Suprapubic skin (tissue), 4 donors: ENCODE data around the gene LRP6. TPM values are rescaled to one million over a fixed set of nuclear protein-coding genes. Genes with fewer than 3 reads are reported as not detected.

Experiments used
- DNase-seq, 2 donors: peaks; one replicate each; pipeline ENCODE4 v3.0.0-alpha.2; 2019; ENCODE audit warnings: low spot score in 2 of 2
- H3K27ac ChIP-seq: fragments of 200-600 bp; sonication (generic); one replicate; pipeline ENCODE4 v1.5.1; 2019
- H3K27me3 ChIP-seq: fragments of 200-600 bp; sonication (generic); one replicate; pipeline ENCODE4 v1.5.1; 2019
- H3K36me3 ChIP-seq: fragments of 200-600 bp; sonication (generic); one replicate; pipeline ENCODE4 v1.5.1; 2019
- H3K4me1 ChIP-seq: fragments of 200-600 bp; sonication (generic); one replicate; pipeline ENCODE4 v1.5.1; 2019
- H3K4me3 ChIP-seq: fragments of 200-600 bp; sonication (generic); one replicate; pipeline ENCODE4 v1.5.1; 2019; ENCODE audit warnings: mild to moderate bottlenecking
- H3K9me3 ChIP-seq: fragments of 200-600 bp; sonication (generic); one replicate; pipeline ENCODE4 v1.5.1; 2019
- EP300 ChIP-seq: sonication (generic); formaldehyde crosslinking; IDR thresholded peaks from one replicate; pipeline ENCODE4 v1.6.1; 2017; ENCODE audit warnings: antibody characterized with exemption
- POLR2A ChIP-seq, 2 donors: fragments of 450-650 bp; IDR thresholded peaks; one replicate each; pipeline ENCODE4 v1.6.1; 2017; ENCODE audit warnings: antibody characterized with exemption in 2 of 2, mild to moderate bottlenecking in 2 of 2, moderate library complexity in 2 of 2
- POLR2AphosphoS5 ChIP-seq, 3 donors: sonication (generic); formaldehyde crosslinking; IDR thresholded peaks; one replicate each; pipeline ENCODE4 v1.6.1; 2017; ENCODE audit warnings: antibody characterized with exemption in 3 of 3
- WGBS: methylation state at CpG from one replicate; pipeline ENCODE4 v1.1.5; 2018; 5-methylcytosine and 5-hydroxymethylcytosine counted together
- total RNA-seq, 4 donors: library from RNA; depleted of rRNA; stranded (reverse); fragments of >200 nt; gene quantifications; one replicate each; pipeline ENCODE4 v1.1.0, GENCODE V29; 2016
- TF ChIP-seq, protein P1 (sequence below), 2 donors: fragments of 200-600 bp in 1 of 2; fragments of 450-650 bp in 1 of 2; sonication (generic) in 1 of 2; IDR thresholded peaks; one replicate each; pipeline ENCODE4 v1.5.1; 2016 to 2019; ENCODE audit warnings: antibody characterized with exemption in 2 of 2, mild to moderate bottlenecking in 1 of 2, moderate library complexity in 1 of 2

Gene LRP6
- total RNA-seq, 4 donors from 2014 or later: 13.3 to 39.9 (median 33.9) TPM

DNA sequence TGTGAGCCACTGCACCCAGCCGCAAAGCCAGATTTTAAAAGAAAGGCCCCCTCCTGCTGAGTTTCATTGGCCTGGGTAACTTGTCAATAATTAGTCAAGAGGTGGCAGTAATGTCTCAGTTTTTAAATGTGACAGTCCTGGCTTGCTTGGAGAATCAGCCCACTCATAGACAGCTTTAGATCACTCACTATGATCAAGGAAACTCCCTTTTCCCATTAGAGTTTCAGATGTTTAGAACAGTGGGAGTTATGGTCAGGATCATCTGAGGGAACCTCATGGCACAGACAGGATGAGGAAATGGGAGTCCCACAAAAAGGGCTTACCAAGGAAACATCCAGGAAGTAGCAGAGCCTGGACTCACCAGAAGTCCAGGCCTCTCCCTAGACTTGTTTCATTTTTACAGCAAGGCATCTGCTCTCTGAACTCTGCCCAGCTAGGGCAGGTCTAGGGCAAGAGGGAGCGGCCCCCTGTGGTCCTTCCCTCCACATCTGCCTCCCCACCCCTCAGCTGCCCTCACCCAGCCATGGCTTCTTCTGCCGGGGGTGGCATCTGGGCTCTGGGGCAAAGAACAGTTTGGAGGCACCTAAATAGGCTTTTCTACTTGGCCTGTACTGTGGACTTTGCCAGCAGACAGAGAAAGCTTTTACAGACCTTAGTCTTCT, 184.9 kb downstream of the LRP6 start:
- 76% methylated on average over 3 of the region's 3 CpGs for WGBS
- DNase-seq: no peak
- Histone ChIP-seq H3K4me1 (peaks cover 2% of the 10 kb centered on the region), H3K9me3 (no peaks in the 10 kb centered on the region), H3K36me3 (no peaks in the 10 kb centered on the region), H3K4me3 (no peak overlapping the region), H3K27ac (no peak overlapping the region), H3K27me3 (no peaks in the 10 kb centered on the region)
- TF ChIP-seq POLR2A (IDR thresholded peaks at IDR 0.05): no peak
- no peak for TF ChIP-seq EP300
- TF ChIP-seq POLR2AphosphoS5 (IDR thresholded peaks at IDR 0.05): no peak
- TF ChIP-seq, protein P1, sequence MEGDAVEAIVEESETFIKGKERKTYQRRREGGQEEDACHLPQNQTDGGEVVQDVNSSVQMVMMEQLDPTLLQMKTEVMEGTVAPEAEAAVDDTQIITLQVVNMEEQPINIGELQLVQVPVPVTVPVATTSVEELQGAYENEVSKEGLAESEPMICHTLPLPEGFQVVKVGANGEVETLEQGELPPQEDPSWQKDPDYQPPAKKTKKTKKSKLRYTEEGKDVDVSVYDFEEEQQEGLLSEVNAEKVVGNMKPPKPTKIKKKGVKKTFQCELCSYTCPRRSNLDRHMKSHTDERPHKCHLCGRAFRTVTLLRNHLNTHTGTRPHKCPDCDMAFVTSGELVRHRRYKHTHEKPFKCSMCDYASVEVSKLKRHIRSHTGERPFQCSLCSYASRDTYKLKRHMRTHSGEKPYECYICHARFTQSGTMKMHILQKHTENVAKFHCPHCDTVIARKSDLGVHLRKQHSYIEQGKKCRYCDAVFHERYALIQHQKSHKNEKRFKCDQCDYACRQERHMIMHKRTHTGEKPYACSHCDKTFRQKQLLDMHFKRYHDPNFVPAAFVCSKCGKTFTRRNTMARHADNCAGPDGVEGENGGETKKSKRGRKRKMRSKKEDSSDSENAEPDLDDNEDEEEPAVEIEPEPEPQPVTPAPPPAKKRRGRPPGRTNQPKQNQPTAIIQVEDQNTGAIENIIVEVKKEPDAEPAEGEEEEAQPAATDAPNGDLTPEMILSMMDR (IDR thresholded peaks at IDR 0.05): no peak

DNA sequence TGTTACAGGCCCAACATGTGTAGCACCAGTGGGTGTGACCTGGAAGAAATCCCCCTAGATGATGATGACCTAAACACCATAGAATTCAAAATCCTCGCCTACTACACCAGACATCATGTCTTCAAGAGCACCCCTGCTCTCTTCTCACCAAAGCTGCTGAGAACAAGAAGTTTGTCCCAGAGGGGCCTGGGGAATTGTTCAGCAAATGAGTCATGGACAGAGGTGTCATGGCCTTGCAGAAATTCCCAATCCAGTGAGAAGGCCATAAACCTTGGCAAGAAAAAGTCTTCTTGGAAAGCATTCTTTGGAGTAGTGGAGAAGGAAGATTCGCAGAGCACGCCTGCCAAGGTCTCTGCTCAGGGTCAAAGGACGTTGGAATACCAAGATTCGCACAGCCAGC, 187.6 kb downstream of the LRP6 start:
- no peak for DNase-seq
- 83% methylated on average over 5 of the region's 5 CpGs for WGBS
- TF ChIP-seq EP300: no peak
- TF ChIP-seq POLR2AphosphoS5 (IDR thresholded peaks at IDR 0.05): no peak
- TF ChIP-seq, protein P1 (IDR thresholded peaks at IDR 0.05): no peak
- TF ChIP-seq POLR2A (IDR thresholded peaks at IDR 0.05): no peak

DNA sequence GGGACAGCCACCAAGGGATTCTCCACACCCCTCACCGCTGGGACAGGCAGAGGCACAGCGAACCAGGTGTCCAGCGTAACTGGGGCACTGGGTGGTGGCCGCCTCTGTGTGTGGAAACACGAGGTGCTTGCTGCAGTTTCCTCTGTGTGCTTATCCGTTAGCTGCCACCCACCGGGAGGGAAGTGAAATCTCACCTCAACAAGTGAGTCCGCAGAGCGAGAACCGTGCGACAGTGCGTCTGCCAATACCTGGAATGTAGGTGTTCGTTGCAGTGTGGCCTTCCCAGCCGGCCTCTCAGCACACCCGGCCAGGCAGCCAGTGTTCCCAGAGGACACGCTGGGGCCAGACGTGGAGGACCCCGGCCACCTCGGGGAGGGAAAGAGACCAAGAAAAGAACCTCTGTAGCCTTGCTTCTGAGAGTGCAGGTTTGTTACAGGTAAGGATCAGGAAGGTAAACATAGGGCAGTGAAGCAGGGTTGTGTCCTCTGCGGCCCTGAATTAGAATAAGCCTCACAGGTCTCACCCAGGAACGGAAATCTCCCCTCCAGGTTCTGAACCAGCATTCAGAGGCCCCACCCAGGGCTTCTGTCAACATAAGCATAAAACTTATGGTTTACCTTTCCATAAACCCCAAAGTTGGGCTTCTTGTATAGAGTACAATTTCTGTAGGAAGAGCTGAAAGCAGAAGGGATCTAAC, 194.6 kb downstream of the LRP6 start:
- no peaks in the 10 kb centered on the region for H3K27me3 ChIP-seq
- WGBS: 81% methylated on average over 21 of the region's 21 CpGs
- H3K4me1 ChIP-seq: no peaks in the 10 kb centered on the region
- no peak overlapping the region for H3K4me3 ChIP-seq
- no peaks in the 10 kb centered on the region for H3K9me3 ChIP-seq
- H3K36me3 ChIP-seq: no peaks in the 10 kb centered on the region
- H3K27ac ChIP-seq: no peak overlapping the region
- no peak for DNase-seq
- no peak for TF ChIP-seq POLR2A (IDR thresholded peaks at IDR 0.05)
- TF ChIP-seq, protein P1 (IDR thresholded peaks at IDR 0.05): no peak
- no peak for TF ChIP-seq POLR2AphosphoS5 (IDR thresholded peaks at IDR 0.05)
- no peak for TF ChIP-seq EP300

More for the DNA sequence above, 187.6 kb downstream of the LRP6 start:
- H3K27me3 ChIP-seq: no peaks in the 10 kb centered on the region
- peaks cover 2% of the 10 kb centered on the region for H3K4me1 ChIP-seq
- no peak overlapping the region for H3K4me3 ChIP-seq
- no peaks in the 10 kb centered on the region for H3K9me3 ChIP-seq
- no peaks in the 10 kb centered on the region for H3K36me3 ChIP-seq
- H3K27ac ChIP-seq: no peak overlapping the region

DNA sequence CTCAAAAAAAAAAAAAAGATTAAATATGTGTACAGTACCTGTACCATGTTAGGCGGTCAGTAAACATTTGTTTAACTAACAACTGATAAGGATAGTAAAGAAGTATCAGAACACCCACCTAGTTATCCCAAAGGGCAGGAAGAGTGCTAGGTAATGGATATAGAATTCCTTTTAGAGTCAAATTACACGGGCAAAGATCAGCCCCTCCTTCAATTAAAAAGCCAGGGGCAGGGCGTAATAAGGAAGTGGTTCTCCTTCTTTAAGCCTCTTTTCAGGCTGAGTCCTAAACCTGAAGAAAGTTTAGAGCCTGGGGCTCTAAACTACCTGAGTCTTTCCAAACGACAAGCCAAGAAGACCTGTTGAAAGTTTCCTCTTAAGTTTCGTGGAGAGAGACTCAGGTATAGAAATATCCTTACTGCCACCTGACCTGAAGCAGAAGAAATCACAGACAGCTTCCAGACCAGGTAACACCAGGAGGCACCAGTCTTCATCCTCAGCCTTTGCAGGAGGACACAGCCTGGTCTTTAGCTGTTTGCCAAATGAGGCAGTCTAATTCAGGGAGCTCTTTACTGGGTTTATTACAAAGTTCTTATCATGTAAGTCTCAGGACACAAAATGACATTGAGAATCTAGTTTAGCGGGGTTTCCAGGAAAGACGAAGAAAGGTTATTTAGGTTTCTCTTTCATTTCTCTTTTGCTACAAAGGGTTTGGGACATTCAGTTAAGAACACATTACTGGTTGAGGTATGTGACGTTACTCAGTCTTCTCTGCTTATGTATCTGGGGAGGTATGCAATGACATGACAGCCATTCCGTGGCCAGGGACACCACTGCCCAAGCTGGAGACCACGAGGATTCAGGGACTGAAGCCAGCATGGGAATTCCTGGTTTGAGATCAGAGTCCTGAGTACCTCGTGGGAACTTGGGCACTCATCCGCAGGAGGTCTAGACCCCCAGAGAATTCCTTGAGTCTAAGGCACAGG, 195.9 kb downstream of the LRP6 start, which contains the start of gene BCL2L14:
TSS of gene BCL2L14 (plus strand) at position 266 of the 983 bp plus-strand sequence. CDS start 8,367 bp downstream, outside the sequence.
- no peak for TF ChIP-seq POLR2AphosphoS5 (IDR thresholded peaks at IDR 0.05)
- TF ChIP-seq EP300: no peak
- TF ChIP-seq POLR2A (IDR thresholded peaks at IDR 0.05): no peak
- TF ChIP-seq, protein P1 (IDR thresholded peaks at IDR 0.05): no peak
- no peak within 1 kb of the TSS for H3K27ac ChIP-seq
- H3K36me3 ChIP-seq: no peaks in the 10 kb centered on the region
- DNase-seq: no peak
- H3K27me3 ChIP-seq: no peaks in the 10 kb centered on the region
- WGBS: 46% methylated on average over 12 of the region's 12 CpGs
- peak within 1 kb of the TSS; percentile 10 for H3K4me3 ChIP-seq
- no peaks in the 10 kb centered on the region for H3K4me1 ChIP-seq
- H3K9me3 ChIP-seq: no peaks in the 10 kb centered on the region
